ENCODE results near the gene ODF2.
"Not testable (repeated sequence)": the region's sequence is repeated elsewhere in the genome, so short reads cannot be mapped to it uniquely, and the experiment has no call there.

Gene ODF2

GRCh38 chr9:128455849-128456612, at the start of gene ODF2:
ODF2 (plus strand) TSS chr9:128456006; CDS start chr9:128456092, 86 bp downstream.
- peak; percentile 77 for DNase-seq

GRCh38 chr9:128406848-128407391, 48.9 kb upstream of the ODF2 start:
- DNase-seq: no peak

GRCh38 chr9:128408963-128409431, 46.8 kb upstream of the ODF2 start:
- DNase-seq: no peak

- no peak for DNase-seq
Measured at GRCh38 chr9:128409450-128409849, 46.4 kb upstream of the ODF2 start.

GRCh38 chr9:128409978-128410377, 45.8 kb upstream of the ODF2 start:
- DNase-seq: no peak

GRCh38 chr9:128411364-128412119, 44.3 kb upstream of the ODF2 start:
- DNase-seq: no peak

- no peak for DNase-seq
Measured at GRCh38 chr9:128412120-128412790, 43.6 kb upstream of the ODF2 start.

- not testable (repeated sequence) for DNase-seq
Measured at GRCh38 chr9:128413728-128414127, 42.1 kb upstream of the ODF2 start.

GRCh38 chr9:128414461-128414860, 41.3 kb upstream of the ODF2 start:
- no peak for DNase-seq

- DNase-seq: no peak
Measured at GRCh38 chr9:128415281-128415680, 40.5 kb upstream of the ODF2 start.

GRCh38 chr9:128416014-128416413, 39.8 kb upstream of the ODF2 start:
- DNase-seq: no peak

- DNase-seq: no peak
Measured at GRCh38 chr9:128416432-128417019, 39.3 kb upstream of the ODF2 start.

- no peak for DNase-seq
Measured at GRCh38 chr9:128419061-128419925, 36.5 kb upstream of the ODF2 start.

GRCh38 chr9:128420060-128420650, 35.7 kb upstream of the ODF2 start:
- no peak for DNase-seq

GRCh38 chr9:128420651-128421481, 34.9 kb upstream of the ODF2 start, which contains the start of gene CERCAM:
CERCAM (plus strand) TSS chr9:128420857; CDS start chr9:128420878, 21 bp downstream.
- no peak for DNase-seq

- DNase-seq: no peak
Measured at GRCh38 chr9:128421482-128421996, 34.3 kb upstream of the ODF2 start.

- not testable (repeated sequence) for DNase-seq
Measured at GRCh38 chr9:128422022-128422782, 33.6 kb upstream of the ODF2 start.

- no peak for DNase-seq
Measured at GRCh38 chr9:128422783-128423150, 33.0 kb upstream of the ODF2 start.

- DNase-seq: not testable (repeated sequence)
Measured at GRCh38 chr9:128423356-128423755, 32.5 kb upstream of the ODF2 start.

Measured in NCI-H446 treated with DMSO at 0.1 percent for 48 hours (cell line).